Upper lobe of right lung (tissue), 1 donor: Measurements from ENCODE around the gene BMP6. TPM values are rescaled to one million over a fixed set of nuclear protein-coding genes. Genes with fewer than 3 reads are reported as not detected.

Source experiments
- ATAC-seq: fragments of 200-7000 bp; cut with Tn5 transposase; one replicate; pipeline ENCODE4 v1.9.1; 2020; ENCODE audit warnings: mild to moderate bottlenecking, moderate library complexity
- DNase-seq: peaks from one replicate; pipeline ENCODE4 v3.0.0-alpha.2; 2020
- H3K27ac ChIP-seq: fragments of 200-600 bp; one replicate; pipeline ENCODE4 v1.8.0; 2022
- H3K27me3 ChIP-seq: fragments of 200-600 bp; one replicate; pipeline ENCODE4 v1.8.0; 2022; ENCODE audit warnings: mild to moderate bottlenecking
- H3K36me3 ChIP-seq: fragments of 200-600 bp; one replicate; pipeline ENCODE4 v1.8.0; 2022
- H3K4me1 ChIP-seq: fragments of 200-600 bp; one replicate; pipeline ENCODE4 v1.8.0; 2022
- H3K4me3 ChIP-seq: fragments of 200-600 bp; one replicate; pipeline ENCODE4 v1.8.0; 2022; ENCODE audit warnings: mild to moderate bottlenecking
- H3K9me3 ChIP-seq: fragments of 200-600 bp; one replicate; pipeline ENCODE4 v1.8.0; 2022
- intact Hi-C: fragments of 100-400 bp; cut with DNase I; formaldehyde crosslinking; loops from one replicate; pipeline ENCODE4 v1.11.0; 2022
- total RNA-seq: library from RNA; stranded (reverse); fragmentation: NEBNext Ultra II Directional; extraction: Animal tissue kit (Norgen Biotek cat#: 25700); gene quantifications from one replicate; pipeline ENCODE4 v1.2.1, GENCODE V29; 2021
- TF ChIP-seq, protein P1 (sequence below): fragments of 200-600 bp; IDR thresholded peaks from one replicate; pipeline ENCODE4 v1.8.0; 2022; ENCODE audit warnings: antibody characterized with exemption
- donor health status: DM: no; HTN: yes; CAD: no; lungs with severe emphysema.

The BMP6 gene
- total RNA-seq, 1 donor from 2014 or later, result 6.6 TPM

- intact Hi-C loops, result no loop called here
- Histone ChIP-seq H3K4me1 (no peaks in the 10 kb centered on the region), H3K9me3 (no peaks in the 10 kb centered on the region), H3K36me3 (no peaks in the 10 kb centered on the region), H3K27me3 (no peaks in the 10 kb centered on the region), H3K4me3 (no peak overlapping the region), H3K27ac (no peak overlapping the region)
- no peak for ATAC-seq
- no peak for DNase-seq
- TF ChIP-seq, protein P1, sequence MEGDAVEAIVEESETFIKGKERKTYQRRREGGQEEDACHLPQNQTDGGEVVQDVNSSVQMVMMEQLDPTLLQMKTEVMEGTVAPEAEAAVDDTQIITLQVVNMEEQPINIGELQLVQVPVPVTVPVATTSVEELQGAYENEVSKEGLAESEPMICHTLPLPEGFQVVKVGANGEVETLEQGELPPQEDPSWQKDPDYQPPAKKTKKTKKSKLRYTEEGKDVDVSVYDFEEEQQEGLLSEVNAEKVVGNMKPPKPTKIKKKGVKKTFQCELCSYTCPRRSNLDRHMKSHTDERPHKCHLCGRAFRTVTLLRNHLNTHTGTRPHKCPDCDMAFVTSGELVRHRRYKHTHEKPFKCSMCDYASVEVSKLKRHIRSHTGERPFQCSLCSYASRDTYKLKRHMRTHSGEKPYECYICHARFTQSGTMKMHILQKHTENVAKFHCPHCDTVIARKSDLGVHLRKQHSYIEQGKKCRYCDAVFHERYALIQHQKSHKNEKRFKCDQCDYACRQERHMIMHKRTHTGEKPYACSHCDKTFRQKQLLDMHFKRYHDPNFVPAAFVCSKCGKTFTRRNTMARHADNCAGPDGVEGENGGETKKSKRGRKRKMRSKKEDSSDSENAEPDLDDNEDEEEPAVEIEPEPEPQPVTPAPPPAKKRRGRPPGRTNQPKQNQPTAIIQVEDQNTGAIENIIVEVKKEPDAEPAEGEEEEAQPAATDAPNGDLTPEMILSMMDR, result no peak
Measured at GRCh38 chr6:7684843-7685242, 41.1 kb upstream of the BMP6 start.

GRCh38 chr6:7685276-7685675 is 40.6 kb upstream of the BMP6 start:
- H3K27me3 ChIP-seq, result no peaks in the 10 kb centered on the region
- no peaks in the 10 kb centered on the region for H3K9me3 ChIP-seq
- TF ChIP-seq, protein P1, result no peak
- no peaks in the 10 kb centered on the region for H3K4me1 ChIP-seq
- no peaks in the 10 kb centered on the region for H3K36me3 ChIP-seq
- ATAC-seq (no peak), DNase-seq (no peak)
- no peak overlapping the region for H3K27ac ChIP-seq
- intact Hi-C loops, result no loop called here
- no peak overlapping the region for H3K4me3 ChIP-seq

- H3K4me3 ChIP-seq, result no peak overlapping the region
- H3K27ac ChIP-seq, result no peak overlapping the region
- intact Hi-C loops, result no loop called here
- H3K4me1 ChIP-seq, result no peaks in the 10 kb centered on the region
- H3K9me3 ChIP-seq, result no peaks in the 10 kb centered on the region
- ATAC-seq, result no peak
- no peaks in the 10 kb centered on the region for H3K27me3 ChIP-seq
- TF ChIP-seq, protein P1, result no peak
- DNase-seq, result no peak
- no peaks in the 10 kb centered on the region for H3K36me3 ChIP-seq
Measured at GRCh38 chr6:7687145-7688111, 38.5 kb upstream of the BMP6 start.

- Histone ChIP-seq H3K9me3 (no peaks in the 10 kb centered on the region), H3K27me3 (peaks cover 5% of the 10 kb centered on the region), H3K36me3 (no peaks in the 10 kb centered on the region), H3K4me1 (no peaks in the 10 kb centered on the region), H3K4me3 (no peak overlapping the region), H3K27ac (no peak overlapping the region)
- TF ChIP-seq, protein P1, result no peak
- ATAC-seq (no peak), DNase-seq (no peak)
- intact Hi-C loops, result no loop called here
Measured at GRCh38 chr6:7691021-7691420, 34.9 kb upstream of the BMP6 start.

DNA sequence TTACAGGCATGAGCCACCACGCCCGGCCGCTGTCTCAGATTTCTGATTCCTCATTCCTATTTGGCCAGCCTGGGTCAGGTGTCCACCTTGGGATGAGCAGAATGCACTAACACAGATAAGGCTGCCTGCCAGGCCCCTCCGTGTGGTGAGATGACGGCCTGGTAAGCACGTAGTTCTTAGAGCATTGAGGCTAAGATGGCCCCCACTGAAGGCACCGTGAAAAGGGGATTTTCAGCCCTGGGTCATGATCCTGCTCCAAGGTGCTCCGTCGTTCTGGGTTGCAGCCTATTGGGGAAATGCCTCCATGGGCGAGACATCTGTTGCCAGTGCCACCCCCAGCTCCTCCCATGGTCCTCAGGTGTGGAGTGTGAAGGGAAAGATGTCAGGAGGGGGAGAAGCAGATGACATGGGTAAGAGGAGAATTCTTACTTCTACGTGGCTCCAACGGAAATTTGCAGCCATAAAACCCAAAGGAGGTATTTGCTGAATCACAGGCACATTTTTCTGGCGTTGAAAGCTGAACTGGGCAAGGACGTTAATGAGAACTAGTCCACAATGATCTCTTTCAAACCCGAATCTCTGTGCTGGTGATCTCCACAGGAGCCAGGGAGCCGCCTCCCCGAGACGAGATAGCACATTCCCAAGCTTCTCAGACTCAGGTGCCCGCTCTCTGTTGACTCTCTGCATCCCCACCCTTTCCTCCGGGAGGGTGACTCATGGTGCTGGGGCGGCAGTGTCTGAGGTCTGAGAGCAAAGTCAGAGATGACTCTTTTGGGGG is 34.0 kb upstream of the BMP6 start:
- peak; percentile 23 for ATAC-seq
- TF ChIP-seq, protein P1, result no peak
- intact Hi-C loops, result no loop called here

More for the DNA sequence above, 34.0 kb upstream of the BMP6 start:
- DNase-seq, result no peak
- no peaks in the 10 kb centered on the region for H3K9me3 ChIP-seq
- H3K4me3 ChIP-seq, result no peak overlapping the region
- no peaks in the 10 kb centered on the region for H3K36me3 ChIP-seq
- H3K27ac ChIP-seq, result no peak overlapping the region
- H3K4me1 ChIP-seq, result no peaks in the 10 kb centered on the region
- H3K27me3 ChIP-seq, result peaks cover 5% of the 10 kb centered on the region
